ENCODE data around the gene UBR2.
"Not testable (repeated sequence)": the region's sequence is repeated elsewhere in the genome, so short reads cannot be mapped to it uniquely, and the experiment has no call there.

Gene UBR2

GRCh38 chr6:42555477-42556457 lies 8.1 kb upstream of the UBR2 start:
- DNase-seq (ENCODE audit: low spot score) = no peak
- FAIRE-seq = no peak

GRCh38 chr6:42556462-42556861 lies 7.4 kb upstream of the UBR2 start:
- DNase-seq (ENCODE audit: low spot score) (no peak), FAIRE-seq (no peak)

GRCh38 chr6:42559276-42559675 lies 4.6 kb upstream of the UBR2 start:
- not testable (repeated sequence) for FAIRE-seq; DNase-seq (ENCODE audit: low spot score)

- FAIRE-seq (no peak), DNase-seq (ENCODE audit: low spot score) (no peak)
Measured at GRCh38 chr6:42561986-42562385, 1.8 kb upstream of the UBR2 start.

- DNase-seq (ENCODE audit: low spot score) (no peak), FAIRE-seq (no peak)
Measured at GRCh38 chr6:42562788-42563405, 932 bp upstream of the UBR2 start.

GRCh38 chr6:42564506-42564825 lies 637 bp downstream of the UBR2 start:
- no peak for FAIRE-seq

GRCh38 chr6:42565823-42566613 lies 2.2 kb downstream of the UBR2 start:
- FAIRE-seq = no peak

More at GRCh38 chr6:42564506-42564825, 637 bp downstream of the UBR2 start:
- DNase-seq (ENCODE audit: low spot score) = no peak

GRCh38 chr6:42566614-42567208 lies 2.9 kb downstream of the UBR2 start:
- DNase-seq (ENCODE audit: low spot score) (no peak), FAIRE-seq (no peak)

More at GRCh38 chr6:42565823-42566613, 2.2 kb downstream of the UBR2 start:
- no peak for DNase-seq (ENCODE audit: low spot score)

GRCh38 chr6:42567237-42567636 lies 3.4 kb downstream of the UBR2 start:
- not testable (repeated sequence) for DNase-seq (ENCODE audit: low spot score); FAIRE-seq

- DNase-seq (ENCODE audit: low spot score) (peak; percentile 15), FAIRE-seq (no peak)
Measured at GRCh38 chr6:42569102-42570028, 5.5 kb downstream of the UBR2 start.

GRCh38 chr6:42571611-42572342 lies 7.9 kb downstream of the UBR2 start:
- FAIRE-seq = no peak
- DNase-seq (ENCODE audit: low spot score) = no peak

- DNase-seq (ENCODE audit: low spot score) (no peak), FAIRE-seq (no peak)
Measured at GRCh38 chr6:42572523-42572922, 8.7 kb downstream of the UBR2 start.

GRCh38 chr6:42576538-42576937 lies 12.7 kb downstream of the UBR2 start:
- not testable (repeated sequence) for FAIRE-seq; DNase-seq (ENCODE audit: low spot score)

GRCh38 chr6:42598300-42598699 lies 34.5 kb downstream of the UBR2 start:
- FAIRE-seq (no peak), DNase-seq (ENCODE audit: low spot score) (no peak)

GRCh38 chr6:42599558-42599957 lies 35.7 kb downstream of the UBR2 start:
- no peak for DNase-seq (ENCODE audit: low spot score)
- no peak for FAIRE-seq

GRCh38 chr6:42604150-42604549 lies 40.3 kb downstream of the UBR2 start:
- DNase-seq (ENCODE audit: low spot score) (no peak), FAIRE-seq (no peak)

- DNase-seq (ENCODE audit: low spot score); FAIRE-seq: not testable (repeated sequence)
Measured at GRCh38 chr6:42604699-42605098, 40.9 kb downstream of the UBR2 start.

GRCh38 chr6:42610416-42610815 lies 46.6 kb downstream of the UBR2 start:
- DNase-seq (ENCODE audit: low spot score) (no peak), FAIRE-seq (no peak)

- DNase-seq (ENCODE audit: low spot score) (no peak), FAIRE-seq (no peak)
Measured at GRCh38 chr6:42615518-42615917, 51.7 kb downstream of the UBR2 start.

- FAIRE-seq = no peak
Measured at GRCh38 chr6:42616716-42617115, 52.9 kb downstream of the UBR2 start.

More at GRCh38 chr6:42616716-42617115, 52.9 kb downstream of the UBR2 start:
- DNase-seq (ENCODE audit: low spot score) = no peak
